Measurements from ENCODE around the gene SIGLEC1.

DNA sequence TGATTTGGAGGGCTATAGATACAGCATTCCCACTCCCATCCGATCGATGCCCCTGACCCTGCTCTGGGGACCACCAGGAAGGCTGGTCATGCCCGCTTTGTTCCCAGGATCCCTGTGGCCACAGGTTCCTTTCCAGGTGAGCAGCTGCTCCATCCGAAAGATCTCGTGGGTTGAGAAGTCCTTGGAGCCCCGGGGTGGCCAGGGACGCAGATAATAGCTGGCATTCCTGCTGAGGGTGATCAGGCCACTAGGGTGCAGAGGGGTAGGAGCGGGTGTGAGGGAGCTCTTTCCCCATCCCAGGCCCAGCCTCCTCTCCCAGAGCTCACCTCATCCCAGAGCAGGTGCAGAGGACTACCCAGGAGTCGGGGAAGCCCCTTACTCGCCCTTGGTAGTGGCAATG lies 38.0 kb downstream of the SIGLEC1 start:
- no peak for TF ChIP-seq RXRA (IDR thresholded peaks at IDR 0.05; ENCODE audit: insufficient read depth, low read depth, low read length)
- TF ChIP-seq, protein P1, sequence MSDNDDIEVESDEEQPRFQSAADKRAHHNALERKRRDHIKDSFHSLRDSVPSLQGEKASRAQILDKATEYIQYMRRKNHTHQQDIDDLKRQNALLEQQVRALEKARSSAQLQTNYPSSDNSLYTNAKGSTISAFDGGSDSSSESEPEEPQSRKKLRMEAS (IDR thresholded peaks at IDR 0.05) = no peak
- TF ChIP-seq RAD21 (IDR thresholded peaks at IDR 0.05 in 1 of 2, conservative IDR thresholded peaks at IDR 0.05 in 1 of 2; ENCODE audit: low read depth in 2 of 2, low read length in 2 of 2) = no peak
- TF ChIP-seq, protein P2, sequence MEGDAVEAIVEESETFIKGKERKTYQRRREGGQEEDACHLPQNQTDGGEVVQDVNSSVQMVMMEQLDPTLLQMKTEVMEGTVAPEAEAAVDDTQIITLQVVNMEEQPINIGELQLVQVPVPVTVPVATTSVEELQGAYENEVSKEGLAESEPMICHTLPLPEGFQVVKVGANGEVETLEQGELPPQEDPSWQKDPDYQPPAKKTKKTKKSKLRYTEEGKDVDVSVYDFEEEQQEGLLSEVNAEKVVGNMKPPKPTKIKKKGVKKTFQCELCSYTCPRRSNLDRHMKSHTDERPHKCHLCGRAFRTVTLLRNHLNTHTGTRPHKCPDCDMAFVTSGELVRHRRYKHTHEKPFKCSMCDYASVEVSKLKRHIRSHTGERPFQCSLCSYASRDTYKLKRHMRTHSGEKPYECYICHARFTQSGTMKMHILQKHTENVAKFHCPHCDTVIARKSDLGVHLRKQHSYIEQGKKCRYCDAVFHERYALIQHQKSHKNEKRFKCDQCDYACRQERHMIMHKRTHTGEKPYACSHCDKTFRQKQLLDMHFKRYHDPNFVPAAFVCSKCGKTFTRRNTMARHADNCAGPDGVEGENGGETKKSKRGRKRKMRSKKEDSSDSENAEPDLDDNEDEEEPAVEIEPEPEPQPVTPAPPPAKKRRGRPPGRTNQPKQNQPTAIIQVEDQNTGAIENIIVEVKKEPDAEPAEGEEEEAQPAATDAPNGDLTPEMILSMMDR (IDR thresholded peaks at IDR 0.05; ENCODE audit: control extremely low read depth in 1 of 3, insufficient read depth in 1 of 3, low read depth in 1 of 3, low read length in 3 of 3) = no peak
- TF ChIP-seq ZNF274 (IDR thresholded peaks at IDR 0.05; ENCODE audit: borderline replicate concordance, extremely low read depth, low read length) = no peak
- TF ChIP-seq TEAD4 (IDR thresholded peaks at IDR 0.05; ENCODE audit: low read depth, low read length) = no peak
- no peak for TF ChIP-seq MAFK (IDR thresholded peaks at IDR 0.05; ENCODE audit: low read depth, low read length)
- no peak for TF ChIP-seq FOSL1 (IDR thresholded peaks at IDR 0.05; ENCODE audit: insufficient read depth, low read depth, low read length)
- TF ChIP-seq ASH2L (IDR thresholded peaks at IDR 0.05; ENCODE audit: low read length) = no peak
- TF ChIP-seq EZH2 (IDR thresholded peaks at IDR 0.05; ENCODE audit: low read depth, low read length, severe bottlenecking) = no peak
- TF ChIP-seq POLR2A (IDR thresholded peaks at IDR 0.05; ENCODE audit: control extremely low read depth in 1 of 2, low read depth in 2 of 2, low read length in 2 of 2) = no peak
- no peak for TF ChIP-seq TAF1 (IDR thresholded peaks at IDR 0.05; ENCODE audit: low read depth, low read length)
- TF ChIP-seq, protein P3, sequence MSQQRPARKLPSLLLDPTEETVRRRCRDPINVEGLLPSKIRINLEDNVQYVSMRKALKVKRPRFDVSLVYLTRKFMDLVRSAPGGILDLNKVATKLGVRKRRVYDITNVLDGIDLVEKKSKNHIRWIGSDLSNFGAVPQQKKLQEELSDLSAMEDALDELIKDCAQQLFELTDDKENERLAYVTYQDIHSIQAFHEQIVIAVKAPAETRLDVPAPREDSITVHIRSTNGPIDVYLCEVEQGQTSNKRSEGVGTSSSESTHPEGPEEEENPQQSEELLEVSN (IDR thresholded peaks at IDR 0.05) = no peak

All from H1 (cell line).